ENCODE data around the gene PCK1. TPM values are rescaled to one million over a fixed set of nuclear protein-coding genes. Genes with fewer than 3 reads are reported as not detected.

The PCK1 gene
- total RNA-seq, 1 donor from 2014 or later = not detected

DNA sequence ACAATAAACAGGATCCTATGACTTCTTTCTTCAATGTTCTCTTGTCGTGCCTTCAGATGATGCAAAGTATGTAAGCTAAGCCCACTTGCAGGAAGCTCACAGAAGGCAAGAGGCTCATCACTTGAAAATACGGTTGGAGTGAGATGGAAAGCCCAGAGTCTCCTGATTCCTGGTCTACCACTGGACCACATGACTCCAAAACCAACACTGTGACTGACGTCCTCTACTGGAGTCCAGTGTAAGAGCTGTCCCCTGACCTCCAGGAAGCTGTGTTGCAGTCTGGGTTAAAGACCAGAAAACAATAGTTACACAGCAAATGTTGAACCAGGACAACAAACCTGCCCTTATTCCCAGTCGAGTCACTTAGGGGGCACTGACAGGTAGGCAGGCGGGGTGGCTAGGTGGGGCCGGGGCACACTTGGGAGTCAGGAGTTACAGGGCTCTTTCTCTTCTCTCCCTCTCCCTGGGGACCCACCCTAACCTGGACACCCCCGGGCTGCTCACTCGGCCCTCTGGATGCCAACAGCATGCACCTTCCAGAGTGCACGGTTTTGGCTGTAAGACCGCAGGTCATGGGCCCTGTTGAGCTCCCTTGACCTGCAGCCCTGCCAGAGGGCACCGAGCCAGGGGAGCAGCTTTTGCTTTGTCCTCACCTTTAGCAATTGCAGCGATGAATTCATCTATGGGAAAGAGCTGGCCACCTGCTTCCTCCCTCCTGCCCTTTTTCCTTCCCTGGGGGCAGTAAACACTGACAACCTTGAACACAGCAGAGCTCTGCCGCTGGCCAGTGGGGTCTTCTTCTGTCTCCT is 7.4 kb downstream of the PCK1 start:
- Mint-ChIP-seq H3K9me3 (no peaks in the 10 kb centered on the region), H3K4me1 (ENCODE audit: low read depth) (no peaks in the 10 kb centered on the region), H3K4me3 (ENCODE audit: low read depth) (no peak overlapping the region), H3K27ac (no peak overlapping the region), H3K36me3 (ENCODE audit: low read depth) (no peaks in the 10 kb centered on the region), H3K27me3 (ENCODE audit: low read depth) (peaks cover 12% of the 10 kb centered on the region)
- intact Hi-C loops (cut with micrococcal nuclease) = no loop called here
- DNase-seq (ENCODE audit: low spot score) = no peak

DNA sequence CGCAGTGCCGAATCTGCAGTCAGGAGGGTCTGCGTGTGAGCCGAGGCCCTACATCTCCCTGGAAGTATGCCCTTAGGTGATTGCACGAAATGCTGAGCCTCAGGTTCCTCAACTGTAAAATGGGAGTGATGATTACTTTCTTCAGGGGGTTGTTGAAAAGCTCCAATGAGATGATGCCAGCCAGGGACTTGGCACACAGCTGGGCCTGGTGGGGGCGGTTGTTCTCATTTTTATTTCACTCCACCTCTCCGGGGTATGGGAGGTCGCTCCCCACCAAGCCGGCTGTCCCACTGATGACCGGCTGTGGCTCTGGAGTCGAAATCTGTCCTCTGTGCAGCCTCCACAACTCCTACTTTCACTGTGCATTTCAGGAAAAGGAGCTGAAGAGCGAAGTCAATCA is 8.1 kb downstream of the PCK1 start:
- no peak overlapping the region for H3K4me3 Mint-ChIP-seq (ENCODE audit: low read depth)
- H3K36me3 Mint-ChIP-seq (ENCODE audit: low read depth) = no peaks in the 10 kb centered on the region
- intact Hi-C loops (cut with micrococcal nuclease) = no loop called here
- H3K27ac Mint-ChIP-seq = no peak overlapping the region
- DNase-seq (ENCODE audit: low spot score) = no peak
- H3K27me3 Mint-ChIP-seq (ENCODE audit: low read depth) = peaks cover 12% of the 10 kb centered on the region
- no peaks in the 10 kb centered on the region for H3K9me3 Mint-ChIP-seq
- no peaks in the 10 kb centered on the region for H3K4me1 Mint-ChIP-seq (ENCODE audit: low read depth)

DNA sequence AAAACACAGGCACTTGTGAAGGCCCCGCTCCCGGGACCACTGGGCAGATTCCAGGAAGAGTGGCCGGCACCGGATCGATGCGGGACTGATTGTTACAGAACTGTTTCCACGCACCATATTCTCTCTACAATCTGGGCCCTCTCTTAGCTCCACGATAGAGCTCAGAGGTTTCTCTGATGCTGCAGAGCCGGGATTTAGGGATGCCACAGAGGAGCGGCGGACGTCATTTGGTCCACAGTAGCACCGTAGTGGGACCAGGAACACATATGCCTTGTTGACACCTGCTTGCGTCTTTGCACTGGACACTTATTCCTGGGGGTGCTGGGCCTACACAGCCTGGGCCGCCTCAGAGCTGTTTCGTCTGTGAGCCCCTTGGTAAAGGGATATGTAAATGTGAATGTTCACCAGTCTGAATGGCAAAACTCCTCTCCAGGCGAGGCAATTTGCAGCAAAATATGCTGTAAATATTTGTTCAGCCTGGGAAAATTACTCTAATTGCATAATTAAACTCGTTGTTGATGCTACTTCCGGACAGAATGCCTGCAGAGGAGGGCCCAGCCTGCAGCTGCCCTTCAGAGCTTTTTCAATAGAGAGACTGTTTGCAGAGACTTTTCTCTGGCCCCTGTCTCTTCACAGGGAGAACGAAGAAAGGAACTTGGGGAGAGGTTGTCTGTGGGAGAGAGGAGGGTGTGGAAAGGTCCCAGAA is 9.4 kb downstream of the PCK1 start:
- Mint-ChIP-seq H3K9me3 (no peaks in the 10 kb centered on the region), H3K36me3 (ENCODE audit: low read depth) (no peaks in the 10 kb centered on the region), H3K27me3 (ENCODE audit: low read depth) (peaks cover 10% of the 10 kb centered on the region), H3K27ac (no peak overlapping the region), H3K4me3 (ENCODE audit: low read depth) (no peak overlapping the region), H3K4me1 (ENCODE audit: low read depth) (no peaks in the 10 kb centered on the region)
- intact Hi-C loops (cut with micrococcal nuclease) = no loop called here
- no peak for DNase-seq (ENCODE audit: low spot score)

DNA sequence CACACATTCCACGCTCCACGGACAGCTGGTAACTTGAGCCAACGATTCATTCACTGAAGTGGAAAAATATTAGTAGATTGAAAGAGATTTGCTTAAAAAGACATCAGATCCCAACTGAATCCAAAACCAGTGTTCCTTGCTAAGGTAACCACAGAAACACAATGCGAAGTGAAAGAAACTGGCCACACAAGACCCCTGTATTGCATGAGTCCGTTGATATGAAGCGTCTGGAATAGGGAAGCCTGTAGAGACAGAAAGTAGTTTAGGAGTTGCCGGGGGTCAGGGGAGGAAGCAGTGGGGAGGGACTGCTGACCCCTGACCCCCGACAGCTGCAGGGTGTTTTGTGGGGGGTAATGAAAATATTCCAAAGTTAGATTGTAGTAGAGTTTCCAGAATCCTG is 10.0 kb downstream of the PCK1 start:
- Mint-ChIP-seq H3K36me3 (ENCODE audit: low read depth) (no peaks in the 10 kb centered on the region), H3K4me1 (ENCODE audit: low read depth) (no peaks in the 10 kb centered on the region), H3K9me3 (no peaks in the 10 kb centered on the region), H3K27ac (no peak overlapping the region), H3K27me3 (ENCODE audit: low read depth) (peaks cover 6% of the 10 kb centered on the region), H3K4me3 (ENCODE audit: low read depth) (no peak overlapping the region)
- DNase-seq (ENCODE audit: low spot score) = no peak
- intact Hi-C loops (cut with micrococcal nuclease) = no loop called here

DNA sequence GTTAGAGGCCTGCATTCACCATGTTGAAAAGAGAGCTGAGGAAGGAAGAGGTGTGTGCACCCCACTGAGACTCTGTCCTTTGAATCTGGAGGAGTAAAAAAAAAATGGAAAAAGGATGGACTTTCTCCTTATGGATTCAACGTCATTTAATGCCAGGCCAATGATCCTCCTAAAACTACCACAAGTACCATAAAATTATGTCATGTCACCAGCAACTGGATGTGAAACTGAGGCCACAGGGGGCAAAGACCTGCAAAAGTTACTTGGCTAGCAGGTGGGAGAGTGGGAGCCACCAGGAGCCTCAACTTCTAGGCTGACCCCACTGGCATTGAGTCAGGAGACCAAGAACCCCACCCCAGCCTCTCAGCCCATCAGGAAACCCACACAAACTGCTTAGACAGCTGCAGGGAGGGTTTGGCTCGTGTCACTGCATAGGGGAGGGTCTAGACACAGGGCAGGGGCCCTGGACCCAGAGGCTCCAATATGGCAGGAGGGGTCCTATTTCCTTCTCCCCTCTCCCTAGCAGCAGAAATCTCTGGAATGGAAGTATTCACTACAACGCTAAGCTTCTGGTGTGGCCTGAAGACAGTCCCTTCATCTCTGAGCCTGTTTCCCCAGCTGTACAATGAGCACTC is 11.0 kb downstream of the PCK1 start:
- intact Hi-C loops (cut with micrococcal nuclease) = no loop called here
- Mint-ChIP-seq H3K27me3 (ENCODE audit: low read depth) (peaks cover 2% of the 10 kb centered on the region), H3K36me3 (ENCODE audit: low read depth) (no peaks in the 10 kb centered on the region)

DNA sequence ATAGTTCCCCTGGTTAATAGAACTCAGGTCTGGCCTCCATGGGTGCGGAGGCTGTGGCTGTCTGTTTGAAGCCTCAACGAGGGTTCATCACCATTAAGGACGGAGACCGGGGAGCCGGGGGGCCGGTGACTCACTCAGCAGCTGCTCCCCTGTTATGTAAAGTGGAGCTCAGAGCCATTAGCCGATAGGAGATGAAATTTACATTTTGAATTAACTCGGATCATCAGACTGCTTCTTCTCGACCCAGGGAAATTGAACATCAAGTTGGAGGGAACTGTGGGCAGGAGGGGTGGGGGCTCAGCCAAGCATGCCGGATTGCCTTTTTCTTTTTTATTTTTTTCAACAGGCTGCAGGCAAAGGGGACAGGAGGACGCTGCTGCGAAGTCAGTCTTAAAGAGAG is 12.3 kb downstream of the PCK1 start:
- no peak for DNase-seq (ENCODE audit: low spot score)
- Mint-ChIP-seq H3K27me3 (ENCODE audit: low read depth) (no peaks in the 10 kb centered on the region), H3K9me3 (no peaks in the 10 kb centered on the region), H3K4me3 (ENCODE audit: low read depth) (no peak overlapping the region), H3K36me3 (ENCODE audit: low read depth) (no peaks in the 10 kb centered on the region), H3K4me1 (ENCODE audit: low read depth) (no peaks in the 10 kb centered on the region), H3K27ac (no peak overlapping the region)
- intact Hi-C loops (cut with micrococcal nuclease) = no loop called here

More for the DNA sequence above, 11.0 kb downstream of the PCK1 start:
- H3K9me3 Mint-ChIP-seq = no peaks in the 10 kb centered on the region
- H3K4me1 Mint-ChIP-seq (ENCODE audit: low read depth) = no peaks in the 10 kb centered on the region
- H3K27ac Mint-ChIP-seq = no peak overlapping the region
- no peak for DNase-seq (ENCODE audit: low spot score)
- no peak overlapping the region for H3K4me3 Mint-ChIP-seq (ENCODE audit: low read depth)

DNA sequence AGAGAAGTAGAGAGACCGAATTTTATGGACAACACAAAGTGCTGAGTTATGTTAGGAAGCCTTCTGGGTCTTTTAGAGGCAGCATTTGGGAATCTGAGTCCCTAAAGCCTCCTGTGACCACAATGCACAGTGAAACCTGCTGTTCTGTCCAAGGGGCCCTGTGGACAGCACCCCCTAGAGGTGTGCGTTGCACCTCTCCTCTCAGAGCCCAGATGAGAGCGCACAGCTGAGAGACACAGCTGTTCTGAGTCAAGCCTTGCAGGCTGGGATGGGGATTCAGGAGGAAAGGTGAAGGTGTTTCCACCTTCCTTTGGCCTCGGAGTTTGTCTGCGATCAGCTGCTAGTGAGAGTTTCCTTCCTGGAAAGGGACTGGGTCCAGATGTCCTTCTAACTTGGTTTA is 13.0 kb downstream of the PCK1 start:
- Mint-ChIP-seq H3K36me3 (ENCODE audit: low read depth) (no peaks in the 10 kb centered on the region), H3K27ac (no peak overlapping the region), H3K4me1 (ENCODE audit: low read depth) (no peaks in the 10 kb centered on the region), H3K9me3 (no peaks in the 10 kb centered on the region), H3K27me3 (ENCODE audit: low read depth) (no peaks in the 10 kb centered on the region), H3K4me3 (ENCODE audit: low read depth) (no peak overlapping the region)
- DNase-seq (ENCODE audit: low spot score) = no peak
- intact Hi-C loops (cut with micrococcal nuclease) = no loop called here

DNA sequence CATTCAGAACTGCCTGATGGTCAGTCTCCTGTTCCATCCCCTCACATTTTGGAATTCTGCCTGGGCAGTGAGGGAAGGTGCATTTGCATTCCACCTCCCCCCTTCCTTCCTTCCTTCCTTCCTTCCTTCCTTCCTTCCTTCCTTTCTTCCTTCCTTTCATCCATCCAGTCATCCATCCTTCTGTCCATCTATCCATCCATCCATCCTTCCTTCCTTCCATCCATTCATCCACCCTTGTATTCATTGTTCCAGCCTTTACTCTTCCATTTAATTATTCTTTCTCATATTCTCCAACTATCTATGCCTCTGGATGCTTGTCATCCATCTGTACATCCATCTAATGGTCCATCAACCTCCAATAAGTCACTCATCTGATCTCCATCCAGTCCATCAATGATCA is 14.0 kb downstream of the PCK1 start:
- Mint-ChIP-seq H3K4me1 (ENCODE audit: low read depth) (no peaks in the 10 kb centered on the region), H3K36me3 (ENCODE audit: low read depth) (no peaks in the 10 kb centered on the region), H3K27ac (no peak overlapping the region), H3K27me3 (ENCODE audit: low read depth) (peaks cover 5% of the 10 kb centered on the region), H3K4me3 (ENCODE audit: low read depth) (no peak overlapping the region), H3K9me3 (no peaks in the 10 kb centered on the region)
- intact Hi-C loops (cut with micrococcal nuclease) = no loop called here
- no peak for DNase-seq (ENCODE audit: low spot score)

DNA sequence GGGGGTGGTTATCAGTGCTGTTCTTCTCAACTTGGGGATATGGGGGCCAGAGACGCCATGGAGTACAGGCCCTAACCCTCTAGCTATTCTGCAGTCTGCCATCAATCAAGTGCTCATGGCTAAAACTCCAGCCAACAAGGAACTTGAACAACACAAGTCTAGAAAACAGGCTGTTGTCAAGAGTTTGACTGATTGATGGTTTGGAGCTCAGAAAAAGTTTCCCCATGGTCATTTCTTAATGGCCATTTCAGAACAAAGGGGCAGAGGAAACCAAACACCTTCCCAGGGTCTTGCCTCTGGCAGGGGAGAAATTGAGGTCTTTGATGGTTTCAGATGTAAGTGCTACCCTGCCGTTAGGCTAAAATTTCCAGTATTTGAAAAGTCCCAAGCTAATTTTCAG is 15.1 kb downstream of the PCK1 start:
- no peaks in the 10 kb centered on the region for H3K9me3 Mint-ChIP-seq
- no peak overlapping the region for H3K27ac Mint-ChIP-seq
- no peaks in the 10 kb centered on the region for H3K4me1 Mint-ChIP-seq (ENCODE audit: low read depth)
- H3K36me3 Mint-ChIP-seq (ENCODE audit: low read depth) = no peaks in the 10 kb centered on the region
- intact Hi-C loops (cut with micrococcal nuclease) = no loop called here
- DNase-seq (ENCODE audit: low spot score) = no peak
- H3K4me3 Mint-ChIP-seq (ENCODE audit: low read depth) = no peak overlapping the region
- H3K27me3 Mint-ChIP-seq (ENCODE audit: low read depth) = peaks cover 15% of the 10 kb centered on the region

DNA sequence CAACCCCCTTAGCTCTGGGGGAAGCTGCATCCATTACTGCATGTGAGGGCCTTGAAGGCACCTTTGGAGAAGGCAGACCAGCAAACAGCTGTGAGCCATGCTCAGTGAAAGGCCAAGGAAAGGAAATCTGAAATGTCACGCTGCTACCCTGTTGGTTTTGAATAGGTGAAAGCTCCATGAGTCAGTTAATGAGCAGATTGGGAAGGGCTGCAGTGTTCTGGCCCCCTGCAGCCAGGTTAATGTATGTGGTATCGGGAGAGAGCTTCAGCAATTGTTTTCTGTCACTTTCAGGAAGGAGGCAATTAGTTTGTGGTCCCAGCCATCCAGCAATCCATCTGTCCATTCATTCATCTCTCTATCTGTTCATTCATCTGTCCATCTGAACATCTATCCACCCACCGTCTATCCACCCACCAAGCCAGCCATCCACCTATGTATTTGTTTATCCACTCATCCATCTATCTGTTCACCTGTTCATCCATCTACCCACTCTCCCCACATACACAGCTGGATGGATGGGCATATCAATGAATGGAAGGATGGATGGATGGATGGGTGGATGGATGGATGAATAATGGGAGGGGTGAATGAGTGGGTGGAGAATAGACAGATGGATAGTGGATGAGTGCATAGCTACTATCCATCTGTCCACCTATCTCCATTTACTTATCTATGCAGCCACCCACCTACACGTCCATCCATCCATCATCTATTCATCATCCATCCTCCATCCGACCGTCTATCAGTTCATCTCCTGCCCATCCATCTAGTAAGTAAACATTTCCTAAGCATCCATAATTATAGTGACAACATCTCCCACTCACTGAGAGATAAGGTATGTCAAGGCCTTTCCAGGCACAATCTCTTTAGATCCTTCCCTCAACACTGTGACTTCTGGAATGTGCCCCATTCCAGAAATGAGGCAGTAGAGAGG is 16.0 kb downstream of the PCK1 start:
- DNase-seq (ENCODE audit: low spot score) = no peak
- H3K27me3 Mint-ChIP-seq (ENCODE audit: low read depth) = peaks cover 21% of the 10 kb centered on the region
- no peak overlapping the region for H3K27ac Mint-ChIP-seq
- no peaks in the 10 kb centered on the region for H3K9me3 Mint-ChIP-seq
- H3K4me3 Mint-ChIP-seq (ENCODE audit: low read depth) = no peak overlapping the region
- H3K4me1 Mint-ChIP-seq (ENCODE audit: low read depth) = no peaks in the 10 kb centered on the region
- no peaks in the 10 kb centered on the region for H3K36me3 Mint-ChIP-seq (ENCODE audit: low read depth)
- intact Hi-C loops (cut with micrococcal nuclease) = no loop called here

DNA sequence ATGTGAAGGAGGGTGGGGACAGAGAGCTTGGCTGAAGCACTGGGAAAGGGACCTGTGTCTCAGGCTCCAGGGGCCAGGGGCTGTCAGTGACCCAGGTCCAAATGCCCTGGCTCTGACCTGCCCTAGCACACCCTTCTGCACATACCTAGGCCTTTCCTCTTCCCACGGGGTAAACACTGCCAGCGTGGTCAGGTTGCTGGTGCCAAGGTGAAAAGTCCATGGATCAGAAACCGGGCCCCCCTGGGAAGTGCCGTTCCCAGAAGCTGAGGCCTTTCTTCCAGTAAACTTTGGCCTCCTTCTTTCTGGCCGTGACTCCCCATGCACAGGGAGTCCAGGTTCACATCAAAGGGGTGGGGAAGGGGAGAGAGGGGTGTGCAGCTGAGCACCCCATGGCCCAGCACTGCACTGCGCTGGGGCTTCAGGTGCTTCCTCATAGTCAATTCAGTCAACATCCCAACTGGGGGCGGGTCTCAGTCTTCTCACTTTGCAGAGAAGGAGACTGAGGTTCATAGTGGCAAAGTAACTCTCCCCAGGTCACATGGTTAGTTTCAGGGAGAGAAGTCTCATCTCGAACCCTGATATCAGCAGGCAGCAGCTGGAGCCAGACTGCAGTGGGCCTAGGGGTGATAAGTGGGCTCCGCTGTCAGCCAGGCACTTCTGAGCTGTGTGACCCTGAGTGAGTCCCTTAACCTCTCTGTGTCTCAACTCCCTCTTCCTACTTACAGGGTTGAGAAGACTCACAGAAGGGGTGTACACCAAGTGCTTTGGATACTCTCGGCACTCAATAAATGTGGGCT is 17.0 kb downstream of the PCK1 start:
- no peak for DNase-seq (ENCODE audit: low spot score)
- Mint-ChIP-seq H3K9me3 (no peaks in the 10 kb centered on the region), H3K27me3 (ENCODE audit: low read depth) (peaks cover 23% of the 10 kb centered on the region), H3K36me3 (ENCODE audit: low read depth) (no peaks in the 10 kb centered on the region), H3K4me1 (ENCODE audit: low read depth) (no peaks in the 10 kb centered on the region), H3K27ac (no peak overlapping the region), H3K4me3 (ENCODE audit: low read depth) (no peak overlapping the region)
- intact Hi-C loops (cut with micrococcal nuclease) = no loop called here
